Stimulated activated CD4-positive, alpha-beta T cell treated with anti-CD3 and anti-CD28 coated beads, Interleukin-4, amount 100 ng/mL, for 24 hours (primary cell): ENCODE data around the gene CYP4A22.
"Not testable (repeated sequence)": the region's sequence is repeated elsewhere in the genome, so short reads cannot be mapped to it uniquely, and the experiment has no call there.

ENCODE experiments used
- DNase-seq: peaks from one replicate; pipeline ENCODE4 v3.0.0-alpha.2; 2020

CYP4A22 gene, protein sequence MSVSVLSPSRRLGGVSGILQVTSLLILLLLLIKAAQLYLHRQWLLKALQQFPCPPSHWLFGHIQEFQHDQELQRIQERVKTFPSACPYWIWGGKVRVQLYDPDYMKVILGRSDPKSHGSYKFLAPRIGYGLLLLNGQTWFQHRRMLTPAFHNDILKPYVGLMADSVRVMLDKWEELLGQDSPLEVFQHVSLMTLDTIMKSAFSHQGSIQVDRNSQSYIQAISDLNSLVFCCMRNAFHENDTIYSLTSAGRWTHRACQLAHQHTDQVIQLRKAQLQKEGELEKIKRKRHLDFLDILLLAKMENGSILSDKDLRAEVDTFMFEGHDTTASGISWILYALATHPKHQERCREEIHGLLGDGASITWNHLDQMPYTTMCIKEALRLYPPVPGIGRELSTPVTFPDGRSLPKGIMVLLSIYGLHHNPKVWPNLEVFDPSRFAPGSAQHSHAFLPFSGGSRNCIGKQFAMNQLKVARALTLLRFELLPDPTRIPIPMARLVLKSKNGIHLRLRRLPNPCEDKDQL

DNA sequence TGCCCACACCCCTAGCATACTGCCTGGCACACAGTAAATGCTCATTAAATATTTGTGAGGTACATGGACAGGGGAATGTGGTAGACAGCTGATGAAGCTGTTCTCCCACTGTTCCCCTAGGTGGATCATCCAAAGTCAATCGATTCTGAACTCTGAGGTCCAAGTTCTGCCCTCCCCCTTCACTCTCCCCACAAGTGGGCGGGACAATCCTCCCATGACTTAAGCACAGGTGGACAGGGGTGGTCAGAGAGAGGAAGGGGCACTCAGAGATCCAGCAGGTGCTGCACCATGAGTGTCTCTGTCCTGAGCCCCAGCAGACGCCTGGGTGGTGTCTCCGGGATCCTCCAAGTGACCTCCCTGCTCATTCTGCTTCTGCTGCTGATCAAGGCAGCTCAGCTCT lies at the start of gene CYP4A22:
CYP4A22 (plus strand) TSS at position 244 of the 400 bp plus-strand sequence; CDS start at position 289, 45 bp downstream.
- no peak for DNase-seq

DNA sequence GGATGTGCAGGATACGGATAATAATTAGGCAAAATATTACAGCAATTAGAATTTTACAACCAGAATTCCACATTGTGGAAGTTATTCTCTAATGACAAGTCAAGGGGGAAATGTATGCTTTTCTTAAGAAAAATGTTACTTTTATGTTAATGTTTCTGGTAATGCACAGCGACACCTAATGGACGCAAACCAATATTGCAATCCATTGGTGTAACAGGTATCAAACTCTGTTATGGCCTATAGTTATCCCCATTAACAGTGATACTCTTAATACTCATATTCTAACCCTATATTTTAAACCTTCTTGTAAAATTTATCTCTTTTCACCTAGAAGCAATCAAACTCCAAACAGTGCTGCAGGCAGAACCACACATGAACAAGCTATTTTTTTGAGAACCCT lies 47.9 kb upstream of the CYP4A22 start:
- peak; percentile 32 for DNase-seq

DNA sequence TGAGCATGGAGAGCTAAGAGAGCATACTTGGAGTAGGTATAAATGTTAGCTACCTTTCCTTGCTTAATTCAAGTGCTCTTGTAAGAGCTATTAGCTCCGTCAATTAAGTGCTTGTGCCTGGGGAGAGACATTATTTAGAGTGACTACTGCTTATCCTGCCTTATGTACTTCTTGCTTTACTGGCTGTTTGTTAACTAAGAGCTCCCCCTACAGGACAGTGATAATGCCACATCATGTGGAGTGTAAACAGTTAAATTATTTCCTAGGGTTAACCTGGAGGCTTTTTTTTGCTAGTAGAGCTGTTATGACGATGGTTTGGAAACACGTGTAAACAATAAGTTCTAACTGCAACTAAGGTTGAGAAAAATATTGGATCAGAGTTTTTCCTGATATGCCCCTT lies 45.8 kb upstream of the CYP4A22 start:
- not testable (repeated sequence) for DNase-seq

DNA sequence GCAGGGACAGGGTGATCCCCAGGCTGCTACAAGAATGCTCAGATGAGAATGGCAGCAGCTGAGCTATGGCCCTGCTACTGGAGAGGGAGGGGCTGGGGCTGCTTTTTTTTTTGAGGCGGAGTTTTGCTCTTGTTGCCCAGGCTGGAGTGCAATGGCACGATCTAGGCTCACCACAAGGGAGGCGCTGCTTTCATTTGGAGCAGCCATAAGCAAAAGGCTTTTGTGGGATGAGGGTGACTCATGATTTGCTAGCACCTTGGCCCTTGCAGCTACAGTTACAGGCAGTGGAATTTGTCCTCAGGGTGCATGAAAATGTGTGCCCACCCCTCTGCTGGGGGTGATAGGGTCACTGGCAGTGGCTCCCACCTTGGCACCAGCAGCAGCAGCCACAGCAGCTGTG lies 32.4 kb upstream of the CYP4A22 start:
- DNase-seq: no peak

DNA sequence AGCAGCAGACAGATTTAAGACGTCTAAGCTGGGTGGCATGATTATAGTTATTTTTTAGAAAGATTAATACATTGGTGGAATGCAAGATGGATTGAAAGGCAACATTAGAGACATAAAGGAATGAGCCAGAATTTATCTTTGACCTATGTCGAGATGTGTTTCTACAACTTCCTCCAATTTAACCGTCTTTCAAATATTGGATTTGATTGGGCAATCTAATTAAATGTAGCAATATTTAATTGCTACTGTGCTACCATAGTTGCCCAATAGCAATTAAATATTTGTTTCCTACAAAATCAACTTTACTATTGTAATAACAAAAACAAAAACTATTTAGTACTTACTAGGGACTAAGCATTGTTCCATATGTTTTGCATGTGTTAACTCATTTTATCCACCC lies 30.4 kb upstream of the CYP4A22 start:
- DNase-seq: no peak

DNA sequence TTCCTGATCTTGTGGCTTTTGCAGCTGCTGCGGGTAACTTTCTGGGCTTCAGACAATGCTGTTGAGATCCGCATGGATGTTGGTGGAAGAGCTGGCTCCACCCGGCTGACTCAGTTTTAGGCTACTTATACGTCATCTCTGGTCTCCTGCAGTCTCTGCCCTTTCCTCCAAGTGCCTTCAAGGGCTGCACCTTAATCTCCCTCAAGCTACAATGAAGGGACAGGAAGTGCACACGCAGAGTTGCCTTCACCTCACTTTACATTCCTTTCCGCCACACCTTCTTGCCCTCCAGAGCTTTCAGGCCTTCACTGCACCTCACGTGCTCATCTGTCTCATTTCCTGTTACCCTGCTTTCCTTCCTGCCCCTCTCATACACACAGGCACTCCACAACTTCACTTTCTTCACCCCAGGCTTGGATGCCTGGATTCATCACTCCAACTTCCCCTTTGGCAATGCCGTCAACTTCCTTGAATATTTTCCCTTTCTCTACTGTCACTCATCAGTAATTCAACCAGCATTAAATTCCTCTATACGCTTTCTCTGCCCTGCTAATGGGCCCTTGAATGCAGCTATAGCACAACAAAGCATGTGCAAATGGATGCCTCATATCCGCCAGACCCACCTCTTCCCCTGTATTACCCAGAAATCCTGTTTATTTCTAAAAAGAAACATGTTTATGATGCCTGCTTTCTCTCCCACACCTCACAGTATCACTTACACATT lies 29.2 kb upstream of the CYP4A22 start:
- not testable (repeated sequence) for DNase-seq

DNA sequence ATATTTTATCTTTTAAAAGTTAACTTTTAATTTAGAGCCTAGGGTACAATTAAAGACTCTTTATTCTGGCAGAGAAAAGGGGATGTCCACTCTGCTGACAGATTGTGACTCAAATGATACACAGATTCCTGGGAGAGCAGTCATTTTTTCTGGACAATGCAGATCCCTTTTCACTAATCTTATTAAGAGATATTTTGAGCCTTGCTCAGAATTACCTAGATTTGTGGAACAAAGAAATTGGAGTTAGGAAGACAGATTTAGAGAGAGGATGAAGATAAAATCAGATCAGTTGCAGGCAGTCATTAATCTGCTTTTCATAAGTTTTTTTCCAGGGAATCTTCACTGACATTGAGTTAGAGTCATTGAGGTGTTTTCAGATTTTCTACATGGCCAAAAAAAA lies 27.8 kb upstream of the CYP4A22 start:
- not testable (repeated sequence) for DNase-seq

DNA sequence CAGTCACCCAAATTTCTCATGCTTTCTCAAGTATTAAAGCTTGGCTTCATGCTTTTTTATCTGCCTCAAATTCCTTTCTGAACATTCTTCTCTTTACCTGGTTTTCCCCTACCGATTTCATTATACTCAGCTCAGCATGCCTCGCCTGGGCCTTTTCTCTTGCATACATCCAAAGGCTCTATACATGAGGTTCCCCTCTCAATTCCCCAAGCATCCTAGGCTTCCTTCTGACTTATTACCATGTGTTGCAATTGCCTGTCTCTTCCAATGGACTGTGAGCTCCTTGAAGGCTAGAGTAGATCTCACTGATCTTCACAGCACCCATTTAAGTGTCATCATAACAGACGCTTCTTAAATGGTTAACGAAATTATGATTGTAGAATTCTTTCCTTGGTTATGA lies 24.1 kb upstream of the CYP4A22 start:
- no peak for DNase-seq

DNA sequence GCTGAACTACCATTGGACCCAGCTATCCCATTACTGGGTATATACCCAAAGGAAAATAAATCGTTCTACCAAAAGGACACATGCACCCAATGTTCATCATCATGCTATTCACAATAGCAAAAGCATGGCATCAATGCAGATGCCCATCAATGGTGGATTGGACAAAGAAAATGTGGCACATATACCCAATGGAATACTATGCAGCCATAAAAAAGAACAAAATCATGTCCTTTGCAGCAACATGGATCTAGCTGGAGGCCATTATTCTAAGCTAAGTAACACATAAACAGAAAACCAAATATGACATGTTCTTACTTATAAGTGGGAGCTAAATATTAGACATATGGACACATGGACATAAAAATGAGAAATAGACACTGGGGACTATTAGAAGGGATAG lies 16.2 kb upstream of the CYP4A22 start:
- not testable (repeated sequence) for DNase-seq

DNA sequence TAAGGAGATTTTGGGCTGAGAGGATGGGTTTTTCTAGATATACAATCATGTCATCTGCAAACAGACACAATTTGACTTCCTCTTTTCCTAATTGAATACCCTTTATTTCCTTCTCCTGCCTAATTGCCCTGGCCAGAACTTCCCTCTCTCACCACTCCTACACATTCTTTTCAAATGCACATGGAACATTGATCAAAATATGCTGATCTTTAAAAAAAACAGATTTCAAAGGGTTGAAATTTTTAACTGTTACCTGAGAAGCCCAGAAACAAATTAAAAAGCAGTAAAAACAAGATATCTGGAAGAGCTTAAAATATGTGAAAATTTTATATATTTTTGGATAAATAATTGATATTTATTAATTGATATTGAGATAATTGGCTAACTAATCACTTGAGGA lies 12.4 kb upstream of the CYP4A22 start:
- not testable (repeated sequence) for DNase-seq

DNA sequence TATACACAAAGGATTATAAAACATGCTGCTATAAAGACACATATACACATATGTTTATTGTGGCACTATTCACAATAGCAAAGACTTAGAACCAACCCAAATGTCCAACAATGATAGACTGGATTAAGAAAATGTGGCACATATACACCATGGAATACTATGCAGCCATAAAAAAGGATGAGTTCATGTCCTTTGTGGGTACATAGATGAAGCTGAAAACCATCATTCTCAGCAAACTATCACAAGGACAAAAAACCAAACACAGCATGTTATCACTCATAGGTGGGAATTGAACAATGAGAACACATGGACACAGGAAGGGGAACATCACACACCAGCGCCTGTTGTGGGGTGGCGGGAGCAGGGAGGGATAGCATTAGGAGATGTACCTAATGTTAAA lies 10.2 kb upstream of the CYP4A22 start:
- DNase-seq: not testable (repeated sequence)

DNA sequence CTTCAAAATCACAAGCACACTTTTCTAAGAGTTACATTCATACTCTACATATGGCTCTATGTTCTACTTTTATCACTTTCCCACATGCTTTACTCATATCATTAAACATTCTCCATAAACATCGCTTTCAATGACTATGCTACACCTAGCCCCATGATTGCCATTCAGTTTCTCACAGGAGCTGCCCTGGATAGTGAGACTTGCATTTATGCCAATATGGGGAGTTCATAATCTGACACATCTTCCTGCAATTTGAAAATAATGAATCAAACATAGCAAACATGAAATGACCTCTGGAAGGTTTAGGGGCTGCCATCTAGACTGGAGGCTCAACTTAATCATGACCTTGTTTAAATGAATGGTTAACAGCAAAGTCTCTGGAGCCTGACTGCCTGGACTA lies 9.0 kb upstream of the CYP4A22 start:
- DNase-seq: no peak

DNA sequence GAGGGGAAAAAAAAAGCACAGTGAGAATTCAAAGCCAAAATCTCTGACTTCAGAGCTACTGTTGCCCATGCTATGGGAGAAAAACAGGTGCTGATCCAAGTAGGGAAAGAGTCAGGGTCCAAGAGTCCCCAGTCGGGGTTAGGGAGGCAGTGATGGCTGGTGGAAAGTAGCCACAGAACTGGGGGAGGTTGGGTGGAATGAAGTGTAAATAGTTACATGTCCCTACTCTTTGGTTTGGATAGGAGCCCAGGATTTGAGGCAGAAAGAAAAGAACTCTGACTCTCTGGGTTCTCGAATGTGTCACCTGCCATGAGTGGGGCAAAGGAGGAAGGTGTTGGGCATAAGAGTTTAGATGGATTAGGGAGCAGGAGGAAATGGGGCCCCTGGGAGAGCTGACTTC lies 8.4 kb upstream of the CYP4A22 start:
- DNase-seq: not testable (repeated sequence)

DNA sequence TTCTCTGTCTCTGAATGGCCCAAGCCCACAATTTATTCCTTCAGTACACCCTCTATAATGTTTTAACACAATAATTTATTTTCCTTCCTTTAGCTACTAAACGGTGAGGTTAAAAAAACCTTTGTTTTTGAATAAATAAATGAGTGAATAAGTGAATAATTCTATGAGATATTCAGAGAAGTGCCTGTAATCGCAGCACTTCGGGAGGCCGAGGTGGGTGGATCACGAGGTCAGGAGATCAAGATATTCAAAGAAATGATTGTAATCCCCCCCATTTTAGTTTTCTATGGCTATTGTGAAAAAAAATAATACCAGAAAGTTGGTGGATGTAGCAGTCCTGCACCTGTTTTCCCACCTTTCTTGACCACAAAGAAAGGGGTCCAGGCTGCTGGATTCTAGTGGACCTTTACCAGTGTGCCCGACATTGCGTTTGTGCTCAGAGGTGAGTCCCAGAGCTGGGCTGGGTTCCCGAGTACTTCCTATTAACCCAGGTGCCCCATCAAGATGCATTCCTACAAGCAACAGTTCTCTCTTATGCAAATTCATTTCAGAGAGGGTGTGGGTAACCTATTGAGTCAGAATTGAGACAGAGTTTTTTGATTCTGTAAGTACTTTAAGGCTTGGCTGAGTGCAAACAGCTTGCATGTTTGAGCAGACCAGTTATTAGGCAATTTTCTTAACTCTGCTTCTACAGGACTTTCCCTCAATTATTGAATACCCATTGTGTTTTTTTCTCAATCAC lies 7.6 kb upstream of the CYP4A22 start:
- not testable (repeated sequence) for DNase-seq

DNA sequence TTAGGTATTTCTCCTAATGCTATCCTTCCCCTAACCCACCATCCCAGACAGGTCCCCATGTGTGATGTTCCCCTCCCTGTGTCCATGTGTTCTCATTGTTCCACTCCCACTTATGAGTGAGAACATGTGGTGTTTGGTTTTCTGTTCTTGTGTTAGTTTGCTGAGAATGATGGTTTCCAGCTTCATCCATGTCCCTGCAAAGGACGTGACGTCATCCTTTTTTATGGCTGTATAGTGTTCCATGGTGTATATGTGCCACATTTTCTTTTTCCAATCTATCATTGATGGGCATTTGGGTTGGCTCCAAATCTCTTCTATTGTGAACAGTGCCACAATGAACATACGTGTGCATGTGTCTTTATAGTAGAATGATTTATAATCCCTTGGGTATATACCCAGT lies 4.6 kb upstream of the CYP4A22 start:
- DNase-seq: not testable (repeated sequence)

DNA sequence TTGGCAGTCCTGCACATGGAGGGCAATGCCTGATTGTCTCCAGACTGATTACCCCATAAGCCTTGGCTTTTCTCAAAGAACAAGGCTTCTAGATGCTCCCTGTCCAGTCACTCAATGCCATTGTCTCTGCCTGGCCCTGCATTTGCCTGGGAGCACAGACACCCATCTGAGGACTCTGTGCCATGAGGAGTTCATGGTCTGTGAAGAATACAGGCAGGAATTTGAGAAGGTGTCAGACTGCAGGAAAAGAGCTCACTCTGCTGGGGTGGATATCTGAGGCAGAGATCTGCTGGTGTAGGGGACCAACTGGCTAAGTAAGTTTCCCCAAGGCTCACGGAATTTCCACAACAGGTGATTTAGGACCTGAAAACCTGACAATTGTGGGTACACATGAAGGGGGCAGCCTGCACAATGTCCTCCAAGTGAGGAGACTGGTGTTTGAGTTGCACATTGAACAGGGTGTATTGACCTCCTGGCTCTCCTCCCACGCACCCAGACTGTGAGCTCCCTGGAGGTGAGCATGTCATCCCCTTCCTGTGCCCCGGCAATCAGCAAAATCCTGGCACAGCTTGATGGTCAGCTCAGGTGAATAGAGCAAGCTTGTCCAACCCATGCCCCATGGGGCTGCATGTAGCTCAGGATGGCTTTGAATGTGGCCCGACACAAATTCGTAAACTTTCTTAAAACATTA lies 829 bp downstream of the CYP4A22 start:
- no peak for DNase-seq

DNA sequence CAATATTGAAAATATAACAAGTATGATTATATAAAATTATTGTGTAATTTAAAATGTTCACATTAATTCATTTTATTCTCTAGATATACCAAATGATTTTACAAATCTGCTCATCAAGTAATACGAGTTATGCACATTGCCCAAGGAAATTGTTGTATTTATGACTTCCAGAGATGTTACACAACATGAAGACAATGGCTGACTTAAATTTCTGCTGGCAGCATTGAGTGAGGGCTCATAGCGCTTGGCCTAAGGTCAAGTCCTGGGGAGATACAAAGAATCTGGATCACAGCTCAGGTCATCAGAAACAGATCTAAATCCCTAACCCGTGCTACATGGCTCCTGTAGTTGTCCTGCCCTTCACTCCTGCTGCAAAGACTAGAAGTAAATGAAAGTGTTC lies 3.1 kb downstream of the CYP4A22 start:
- not testable (repeated sequence) for DNase-seq

DNA sequence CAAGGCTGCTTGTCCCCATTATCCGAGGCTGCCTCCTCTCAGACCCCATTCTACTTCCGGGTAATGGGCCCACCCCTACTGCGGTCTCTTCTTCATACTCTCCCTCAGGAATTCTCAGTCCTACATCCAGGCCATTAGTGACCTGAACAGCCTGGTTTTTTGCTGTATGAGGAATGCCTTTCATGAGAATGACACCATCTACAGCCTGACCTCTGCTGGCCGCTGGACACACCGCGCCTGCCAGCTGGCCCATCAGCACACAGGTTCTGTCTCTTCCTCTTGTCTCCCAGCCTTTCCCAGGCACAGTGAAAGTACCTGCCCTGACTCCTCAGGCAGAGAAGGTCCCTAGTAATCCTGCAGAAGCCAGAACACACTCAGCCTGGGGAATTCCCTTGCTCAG lies 6.4 kb downstream of the CYP4A22 start:
- not testable (repeated sequence) for DNase-seq

DNA sequence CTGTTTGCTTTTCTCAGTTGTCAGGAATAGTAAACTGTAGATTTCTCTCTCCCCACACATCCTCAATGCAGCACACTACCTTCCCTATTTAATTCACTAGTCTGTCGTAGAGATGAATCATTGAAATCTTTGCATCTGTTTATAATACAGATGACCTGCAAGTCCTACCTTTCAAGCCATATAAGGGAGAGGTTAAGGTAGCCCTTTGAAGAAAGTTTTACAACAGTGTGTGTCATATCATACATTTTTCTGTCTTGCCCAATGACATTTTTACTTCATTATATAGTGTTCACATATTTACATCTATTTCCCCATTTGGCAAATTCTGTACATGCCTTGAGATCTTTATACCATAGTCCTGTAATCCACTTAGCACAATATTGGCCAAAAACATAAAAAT lies 9.3 kb downstream of the CYP4A22 start:
- DNase-seq: not testable (repeated sequence)

DNA sequence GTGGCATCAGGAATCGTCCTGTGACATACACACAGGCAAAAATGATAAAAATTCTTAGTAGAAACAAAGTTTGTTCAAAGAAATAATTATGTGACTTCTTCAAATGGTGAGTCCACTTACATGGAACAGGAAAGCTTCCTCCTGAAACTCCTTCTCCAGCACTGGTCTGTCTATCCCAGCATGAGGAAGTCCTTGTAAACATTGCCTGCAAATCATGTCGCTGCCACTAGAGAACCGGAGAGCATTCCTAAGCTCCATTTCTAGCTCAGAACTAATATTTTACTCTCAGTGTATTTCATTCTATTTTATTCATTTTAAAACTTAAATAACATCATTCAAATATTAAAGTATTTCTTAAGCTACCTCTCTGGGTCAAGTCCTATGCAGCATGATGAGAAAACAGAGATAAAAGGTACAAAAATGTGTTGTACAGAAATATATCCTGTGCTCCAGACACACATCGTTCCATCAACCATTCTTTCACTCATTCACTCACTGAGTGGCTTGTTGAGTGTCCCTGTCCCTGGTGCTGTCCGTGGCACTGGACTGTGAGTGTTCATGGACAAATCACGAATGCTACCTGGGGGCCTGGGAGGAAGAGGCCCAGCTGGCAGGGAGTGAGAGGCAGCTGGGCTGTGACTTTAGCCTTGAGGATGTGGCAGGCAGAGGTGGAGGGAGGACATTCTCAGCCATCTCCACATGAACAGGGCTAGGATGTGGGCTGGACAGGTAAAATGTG lies 10.0 kb downstream of the CYP4A22 start:
- no peak for DNase-seq

DNA sequence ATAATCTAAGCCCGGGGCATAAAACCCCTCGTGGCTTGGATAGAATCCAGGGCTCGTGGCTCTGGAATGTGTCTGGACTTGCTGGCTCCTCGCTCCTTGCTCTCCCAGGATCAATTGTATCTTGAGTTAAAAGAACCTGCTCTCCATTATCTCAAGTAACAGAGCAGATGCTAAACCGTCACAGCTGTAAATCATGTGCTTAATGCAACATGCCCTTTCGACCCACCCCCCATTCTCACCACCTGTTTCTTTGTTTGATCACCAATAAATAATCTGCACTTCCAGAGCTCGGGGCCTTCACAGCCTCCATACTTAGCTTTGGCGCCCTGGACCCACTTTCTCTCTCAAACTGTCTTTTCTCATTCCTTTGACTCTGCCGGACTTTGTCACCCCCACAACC lies 11.9 kb downstream of the CYP4A22 start:
- not testable (repeated sequence) for DNase-seq

DNA sequence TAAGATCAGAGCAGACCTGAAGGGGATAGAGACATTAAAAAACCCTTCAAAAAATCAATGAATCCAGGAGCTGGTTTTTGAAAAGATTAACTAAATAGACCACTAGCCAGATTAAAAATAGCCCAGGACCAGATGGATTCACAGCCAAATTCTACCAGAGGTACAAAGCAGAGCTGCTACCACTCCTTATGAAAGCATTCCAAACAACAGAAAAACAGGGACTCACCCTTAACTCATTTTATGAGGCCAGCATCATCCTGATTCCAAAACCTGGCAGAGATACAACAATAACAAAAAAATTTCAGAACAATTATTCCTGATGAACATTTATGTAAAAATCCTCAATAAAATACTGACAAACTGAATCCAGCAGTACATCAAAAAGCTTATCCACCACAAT lies 19.2 kb downstream of the CYP4A22 start:
- DNase-seq: not testable (repeated sequence)
